Measurements from ENCODE around the gene REXO4.
"Not testable (repeated sequence)": the region's sequence is repeated elsewhere in the genome, so short reads cannot be mapped to it uniquely, and the experiment has no call there.

Gene REXO4

DNA sequence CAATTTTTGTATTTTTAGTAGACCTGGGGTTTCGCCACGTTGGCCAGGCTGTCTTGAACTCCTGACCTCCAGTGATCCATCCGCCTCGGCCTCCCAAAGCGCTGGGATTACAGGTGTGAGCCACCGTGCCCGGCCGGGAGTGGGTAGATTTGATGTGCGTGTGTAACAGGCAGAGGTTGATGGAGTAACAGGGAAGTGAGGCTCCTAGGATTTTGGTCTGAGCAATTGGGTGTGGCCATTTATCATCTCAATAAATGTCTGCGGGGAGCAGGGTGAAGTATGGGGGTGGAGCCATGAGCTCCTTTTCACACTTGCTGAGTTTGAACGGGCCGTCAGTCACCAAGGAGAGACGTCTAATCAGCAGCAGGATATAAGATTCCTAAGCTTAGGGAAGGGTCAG lies 1.2 kb upstream of the REXO4 start:
- DNase-seq, result no peak

DNA sequence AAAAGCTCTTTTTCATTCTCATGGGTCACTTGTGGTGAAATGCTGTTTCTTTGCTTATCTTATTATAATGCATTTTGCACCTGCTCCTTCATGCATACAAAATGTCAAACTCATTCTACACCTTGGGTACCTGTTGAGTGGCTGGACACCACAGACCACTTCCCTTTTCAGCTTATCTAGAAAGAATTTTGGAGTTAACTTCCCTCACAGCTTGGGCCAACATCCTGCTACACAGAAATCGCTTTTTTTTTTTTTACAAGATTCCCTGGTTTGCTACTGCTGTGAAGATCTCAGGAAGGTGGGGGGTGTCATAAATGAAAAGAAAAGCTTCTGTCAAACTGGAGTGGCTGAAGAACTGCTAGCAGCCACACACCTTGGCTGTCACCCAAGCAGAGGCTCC lies 2.6 kb downstream of the REXO4 start:
- DNase-seq, result no peak

DNA sequence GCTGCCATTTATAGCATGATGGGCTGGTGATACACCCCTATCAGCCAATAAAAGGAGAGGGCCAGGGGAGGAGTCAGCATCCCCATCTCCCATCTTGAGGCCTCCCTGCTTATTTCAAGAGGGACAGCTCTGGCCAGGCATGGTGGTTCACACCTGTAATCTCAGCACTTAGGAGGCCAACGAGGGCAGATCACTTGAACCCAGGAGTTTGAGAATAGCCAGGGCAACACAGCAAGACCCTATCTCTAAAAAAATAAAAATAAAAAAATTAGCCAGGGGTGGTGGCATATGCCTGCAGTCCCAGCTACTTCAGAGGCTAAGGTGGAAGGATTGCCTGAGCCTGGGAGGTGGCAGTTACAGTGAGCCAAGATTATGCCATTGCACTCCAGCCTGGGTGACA lies 9.8 kb downstream of the REXO4 start:
- no peak for DNase-seq

DNA sequence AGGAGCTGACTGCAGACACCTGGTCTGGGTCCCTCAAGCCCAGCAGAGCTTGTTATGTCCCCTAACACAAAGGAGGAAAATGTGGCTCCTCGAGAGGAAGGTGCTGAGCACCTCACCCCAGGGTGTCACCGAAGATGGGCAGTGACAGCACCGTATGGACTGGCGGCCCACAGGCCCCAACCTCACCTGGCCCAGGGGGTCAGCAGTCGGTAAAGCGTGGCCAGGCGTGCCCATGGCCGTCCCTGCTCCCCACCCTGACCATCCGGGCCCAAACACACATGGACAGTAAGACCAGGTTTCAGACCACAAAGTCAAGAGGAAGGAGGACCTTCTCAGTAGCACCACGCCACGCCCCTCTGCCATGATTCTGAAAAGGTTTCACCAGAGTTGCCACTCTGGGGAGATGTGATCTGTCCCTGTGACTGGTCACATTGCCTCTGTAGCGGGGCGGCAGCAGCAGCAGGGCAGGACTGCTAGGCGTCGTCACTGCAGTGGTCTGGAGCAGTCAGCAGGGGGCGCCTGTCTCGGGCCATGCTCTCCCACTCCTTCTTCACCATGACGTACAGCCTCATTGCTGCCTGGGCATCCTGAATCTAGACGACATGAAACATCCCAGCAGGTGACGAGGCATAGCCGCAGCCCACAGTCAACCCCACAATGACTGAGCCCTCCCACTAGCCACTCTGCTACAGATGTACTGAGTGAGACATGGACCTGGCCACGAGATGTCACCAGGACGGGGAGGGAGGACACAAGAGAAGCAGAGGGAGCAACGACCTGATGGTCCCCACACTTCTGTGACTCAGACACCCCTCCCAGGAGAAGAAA lies 11.1 kb downstream of the REXO4 start:
- DNase-seq, result peak; percentile 60

DNA sequence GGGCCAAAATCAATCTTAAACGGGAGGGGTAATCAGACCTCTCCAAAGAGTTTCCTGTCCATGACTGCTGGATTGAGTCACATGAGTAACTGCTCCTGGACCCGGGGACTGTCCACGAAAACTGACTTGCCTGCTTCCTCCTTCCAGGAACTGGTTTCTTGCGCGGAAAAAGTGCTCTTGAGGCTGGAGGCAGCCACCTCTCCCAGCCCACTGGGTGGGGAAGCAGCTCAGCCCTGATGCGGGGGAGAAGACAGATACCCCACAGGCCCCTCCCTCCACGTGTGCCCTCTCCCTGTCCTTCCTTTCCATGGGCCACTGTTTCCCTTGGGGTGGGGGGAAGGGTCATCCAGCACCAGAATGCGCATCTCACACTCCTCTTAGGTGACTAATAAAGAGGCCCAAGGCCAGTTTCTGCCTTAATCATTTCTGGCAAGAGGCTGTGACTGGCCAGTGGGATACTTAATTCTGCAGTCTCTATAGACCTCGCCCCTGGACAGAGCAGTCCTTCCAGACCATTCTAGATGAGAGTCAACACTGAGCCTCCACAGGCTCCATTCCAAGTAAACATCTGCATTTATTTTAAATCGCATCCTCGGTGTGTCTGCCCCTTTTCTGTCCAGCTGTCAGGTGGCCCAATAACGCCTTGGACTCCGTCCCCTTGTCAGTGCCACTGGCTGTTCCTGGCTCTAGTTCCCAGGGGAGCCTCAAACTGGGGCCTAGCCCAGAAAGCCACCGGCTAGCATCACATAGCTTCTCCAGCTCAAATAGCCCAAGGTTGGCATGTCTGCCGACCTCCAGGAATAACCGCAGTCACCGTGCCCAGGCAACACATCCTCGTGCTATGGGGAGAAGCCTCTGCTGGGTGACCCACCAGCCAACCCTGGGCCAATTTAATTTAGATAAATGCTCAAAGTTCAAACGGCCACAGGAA lies 12.0 kb downstream of the REXO4 start:
- DNase-seq, result peak; percentile 1

DNA sequence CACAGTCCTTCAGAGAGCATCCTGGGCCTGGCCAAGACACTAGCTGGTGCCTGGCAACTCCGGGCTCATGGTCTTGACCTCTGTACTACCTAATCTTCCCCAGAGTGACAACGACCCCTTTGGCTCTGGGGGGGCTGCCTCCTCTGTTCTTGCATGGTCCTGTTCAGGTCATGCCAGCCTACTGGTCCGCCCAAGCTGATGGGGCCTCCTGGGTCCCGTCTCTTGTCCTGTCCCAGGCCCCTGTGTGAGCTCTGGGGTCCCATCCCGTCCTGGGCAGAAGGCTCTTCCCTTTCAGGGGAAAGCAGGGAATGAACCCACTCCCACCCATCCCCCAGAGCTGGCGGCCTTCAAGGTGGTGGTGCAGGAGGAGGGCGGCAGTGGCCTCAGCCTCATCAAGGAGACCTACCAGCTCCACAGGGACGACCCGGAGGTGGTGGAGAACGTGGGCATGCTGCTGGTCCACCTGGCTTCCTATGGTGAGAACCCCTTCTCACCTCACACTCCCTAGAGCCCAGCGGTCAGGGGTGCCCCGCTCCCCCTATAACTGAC lies 13.3 kb downstream of the REXO4 start:
- DNase-seq, result no peak

DNA sequence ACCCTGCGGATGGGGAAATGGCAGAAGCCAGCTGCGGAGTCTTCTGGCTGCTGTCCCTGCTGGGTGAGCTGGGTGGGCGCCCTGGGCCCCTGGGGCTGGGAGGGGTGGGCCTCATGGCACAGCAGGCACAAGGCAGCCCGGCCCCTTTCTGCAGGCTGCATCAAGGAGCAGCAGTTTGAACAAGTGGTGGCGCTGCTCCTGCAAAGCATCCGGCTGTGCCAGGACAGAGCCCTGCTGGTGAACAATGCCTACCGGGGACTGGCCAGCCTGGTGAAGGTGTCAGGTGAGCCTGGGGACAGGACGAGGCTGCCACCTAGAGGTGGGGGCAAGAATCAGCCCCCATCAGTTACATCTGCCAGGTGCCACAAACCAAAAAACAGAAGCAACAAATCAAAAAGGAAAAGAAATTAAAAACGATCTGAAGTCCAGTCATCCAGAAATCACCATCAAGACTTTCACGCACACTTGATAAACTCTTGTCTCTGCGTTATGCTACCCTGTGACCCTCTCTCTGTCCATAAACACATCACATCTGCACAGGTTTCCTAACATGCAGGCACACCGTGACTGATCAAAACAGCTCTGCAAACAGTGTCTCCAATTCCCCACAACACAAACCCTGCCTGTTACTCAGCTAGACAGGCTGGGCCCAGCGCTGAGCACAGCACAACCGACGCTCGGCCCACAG lies 13.9 kb downstream of the REXO4 start:
- DNase-seq, result no peak

DNA sequence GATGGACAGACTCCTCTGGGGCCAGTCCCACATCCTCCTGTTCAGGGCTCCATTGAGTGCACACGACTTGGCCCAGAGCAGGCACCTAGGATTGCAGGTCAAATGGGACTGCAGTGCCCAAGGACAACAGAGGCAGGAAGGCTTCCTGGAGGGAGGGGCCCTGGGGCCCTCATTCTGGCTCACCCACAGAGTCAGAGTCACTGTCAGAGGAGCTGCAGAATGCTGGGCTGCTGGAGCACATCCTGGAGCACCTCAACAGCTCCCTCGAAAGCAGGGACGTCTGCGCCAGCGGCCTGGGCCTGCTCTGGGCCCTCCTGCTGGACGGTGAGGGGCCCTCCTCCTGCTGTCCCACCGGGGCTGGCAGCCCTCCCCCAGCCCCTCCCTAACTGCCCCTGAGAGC lies 15.1 kb downstream of the REXO4 start:
- DNase-seq, result no peak

DNA sequence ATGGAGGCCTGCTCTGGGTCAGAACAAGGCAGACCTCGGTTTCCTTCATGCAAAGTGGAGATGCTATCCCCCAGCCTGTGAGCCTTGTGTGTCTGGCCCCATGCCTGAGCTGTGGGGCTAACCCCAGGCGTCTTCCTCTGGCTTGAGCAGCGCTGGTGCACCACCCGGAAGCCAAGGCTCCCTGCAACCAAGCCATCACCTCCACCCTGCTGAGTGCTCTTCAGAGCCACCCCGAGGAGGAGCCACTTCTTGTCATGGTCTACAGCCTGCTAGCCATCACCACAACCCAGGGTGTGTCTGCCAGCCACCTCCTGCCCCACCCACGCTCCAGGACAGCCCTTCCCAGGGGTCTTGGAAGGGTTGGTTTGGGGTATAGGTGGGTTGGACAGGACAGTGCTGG lies 16.2 kb downstream of the REXO4 start:
- no peak for DNase-seq

DNA sequence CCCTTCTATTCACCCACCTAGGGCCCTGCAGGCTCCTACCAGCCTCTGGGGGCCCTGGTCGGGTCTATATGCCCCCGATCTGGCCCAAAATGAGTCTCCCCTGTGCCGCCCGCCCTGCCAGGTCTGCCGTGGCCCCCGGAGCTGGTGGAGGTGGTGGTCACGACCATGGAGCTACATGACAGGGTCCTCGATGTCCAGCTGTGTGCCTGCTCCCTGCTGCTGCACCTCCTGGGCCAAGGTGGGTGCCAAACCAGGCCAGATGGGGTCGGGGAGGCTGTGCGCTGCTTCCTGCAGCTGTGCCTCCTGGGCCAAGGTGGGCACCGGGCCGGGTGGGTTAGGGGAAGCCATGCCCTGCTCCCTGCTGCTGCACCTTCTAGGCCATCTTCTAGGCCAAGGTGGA lies 17.5 kb downstream of the REXO4 start:
- no peak for DNase-seq

DNA sequence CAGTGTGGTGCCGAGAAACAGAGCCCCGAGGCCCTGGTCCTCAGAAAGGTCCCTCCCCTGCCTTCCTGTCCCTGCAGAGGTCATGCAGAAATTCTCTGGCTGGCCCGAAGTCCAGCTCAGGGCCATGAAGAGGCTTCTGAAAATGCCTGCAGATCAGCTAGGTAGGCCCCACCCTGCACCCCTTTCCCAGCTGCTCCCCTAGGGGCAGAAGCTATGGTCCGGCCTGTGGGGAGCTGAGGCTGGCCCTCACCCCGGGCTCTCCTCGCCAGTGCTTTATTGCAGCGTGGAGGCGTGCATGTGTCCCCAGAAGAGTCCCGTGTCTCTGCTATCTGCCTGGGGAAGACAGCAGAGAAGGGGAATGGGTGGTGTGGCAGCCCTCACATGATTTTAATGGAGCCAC lies 19.9 kb downstream of the REXO4 start:
- DNase-seq, result no peak

DNA sequence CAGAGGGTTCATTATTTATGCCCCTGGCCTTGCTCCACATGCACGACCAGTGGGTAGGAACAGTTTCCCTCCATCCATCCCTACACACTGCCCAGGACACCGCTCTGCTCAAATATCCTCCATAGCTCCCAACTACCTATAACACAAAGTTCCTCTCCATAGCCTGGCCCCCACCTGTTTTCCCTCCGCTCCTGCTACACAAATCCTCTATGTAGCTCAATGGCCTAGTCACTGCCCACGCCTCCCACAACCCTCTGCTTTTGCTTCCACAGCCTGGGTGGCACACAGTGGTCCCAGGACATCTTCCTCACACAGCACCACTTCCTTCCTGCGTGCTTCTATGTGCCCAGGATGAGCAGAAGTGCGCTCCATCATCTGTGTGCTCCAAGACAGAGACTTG lies 20.4 kb downstream of the REXO4 start:
- no peak for DNase-seq

DNA sequence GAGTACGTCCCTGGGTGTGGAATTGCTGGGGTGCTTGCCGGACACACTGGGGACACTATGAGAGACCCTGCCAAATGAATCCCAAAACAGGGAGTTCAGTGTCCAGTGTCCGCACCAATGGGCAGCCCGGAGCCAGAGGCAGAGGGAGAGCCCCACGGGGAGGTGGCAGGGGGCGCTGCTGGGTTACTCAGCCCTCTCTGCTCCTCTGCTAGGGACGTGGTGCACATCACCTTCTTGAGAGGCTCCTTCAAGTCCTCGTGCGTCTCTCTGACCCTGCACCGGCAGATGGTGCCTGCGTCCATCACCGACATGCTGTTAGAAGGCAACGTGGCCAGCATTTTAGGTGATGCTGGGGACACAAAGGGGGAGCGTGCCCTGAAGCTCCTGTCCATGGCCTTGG lies 20.9 kb downstream of the REXO4 start:
- peak; percentile 6 for DNase-seq

DNA sequence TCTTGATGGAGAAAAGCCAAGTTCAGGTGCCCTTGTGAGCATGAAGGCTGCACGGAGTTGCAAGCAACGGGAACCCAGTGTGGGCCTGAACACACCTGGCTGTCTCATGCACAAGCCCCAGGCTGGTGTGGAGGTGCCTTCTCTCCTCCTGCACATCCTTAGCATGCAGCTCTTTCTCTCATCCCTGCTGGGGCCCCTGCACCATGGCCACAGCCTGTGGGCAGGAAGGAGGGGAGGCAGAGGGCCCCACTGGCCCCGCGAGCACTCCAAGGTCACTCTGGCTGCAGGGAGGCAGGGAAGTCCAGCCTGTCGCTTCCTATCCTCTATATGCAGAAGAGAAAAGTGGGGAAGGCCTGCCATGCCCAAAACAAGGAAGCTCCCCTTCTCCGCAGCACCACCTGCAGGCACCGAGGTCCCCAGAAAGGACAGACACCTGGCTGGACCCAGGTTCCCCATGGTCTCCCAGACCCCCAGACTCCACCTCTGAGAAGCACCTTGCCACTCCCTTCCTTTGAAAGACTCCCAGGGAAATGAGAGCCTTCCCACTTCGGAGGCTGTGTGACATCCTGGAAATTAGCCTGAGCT lies 23.0 kb downstream of the REXO4 start:
- no peak for DNase-seq

DNA sequence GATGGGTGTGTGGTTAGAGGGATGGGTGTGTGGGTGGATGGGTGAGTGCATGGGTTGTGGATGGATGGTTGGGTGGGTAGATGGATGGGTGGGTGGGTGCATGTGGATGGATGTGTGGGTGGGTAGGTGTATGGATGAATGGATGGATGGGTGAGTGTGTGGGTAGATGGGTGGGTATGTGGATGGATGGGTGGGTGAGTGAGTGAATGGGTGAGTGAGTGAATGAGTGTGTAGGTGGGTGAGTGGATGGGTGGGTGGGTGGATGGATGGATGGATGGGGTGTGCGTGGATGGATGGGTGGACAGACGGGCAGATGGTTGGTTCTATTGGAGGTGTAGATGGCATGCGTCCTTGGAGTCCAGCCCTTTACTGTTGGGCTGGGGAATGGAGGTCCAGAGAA lies 24.4 kb downstream of the REXO4 start:
- DNase-seq, result no peak

DNA sequence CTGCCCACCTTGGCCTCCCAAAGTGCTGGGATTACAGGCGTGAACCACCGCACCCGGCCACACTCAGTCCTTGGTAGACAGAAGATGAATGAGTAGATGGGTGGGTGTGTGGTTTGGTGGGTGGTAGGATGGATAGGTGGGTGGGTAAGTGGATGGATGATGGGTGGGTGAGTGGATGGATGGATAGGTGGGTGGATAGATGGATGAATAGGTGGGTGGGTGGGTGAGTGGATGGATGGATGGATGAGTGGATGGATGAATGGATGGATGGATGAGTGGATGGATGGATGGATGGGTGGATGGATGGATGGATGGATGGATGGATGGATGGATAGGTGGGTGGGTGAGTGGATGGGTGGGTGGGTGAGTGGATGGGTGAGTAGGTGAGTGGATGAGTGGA lies 25.5 kb downstream of the REXO4 start:
- DNase-seq, result not testable (repeated sequence)

DNA sequence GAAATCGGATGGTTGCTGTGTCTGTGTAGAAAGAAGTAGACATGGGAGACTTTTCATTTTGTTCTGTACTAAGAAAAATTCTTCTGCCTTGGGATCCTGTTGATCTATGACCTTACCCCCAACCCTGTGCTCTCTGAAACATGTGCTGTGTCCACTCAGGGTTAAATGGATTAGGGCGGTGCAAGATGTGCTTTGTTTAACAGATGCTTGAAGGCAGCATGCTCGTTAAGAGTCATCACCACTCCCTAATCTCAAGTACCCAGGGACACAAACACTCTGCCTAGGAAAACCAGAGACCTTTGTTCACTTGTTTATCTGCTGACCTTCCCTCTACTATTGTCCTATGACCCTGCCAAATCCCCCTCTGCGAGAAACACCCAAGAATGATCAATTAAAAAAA lies 26.4 kb downstream of the REXO4 start:
- not testable (repeated sequence) for DNase-seq

DNA sequence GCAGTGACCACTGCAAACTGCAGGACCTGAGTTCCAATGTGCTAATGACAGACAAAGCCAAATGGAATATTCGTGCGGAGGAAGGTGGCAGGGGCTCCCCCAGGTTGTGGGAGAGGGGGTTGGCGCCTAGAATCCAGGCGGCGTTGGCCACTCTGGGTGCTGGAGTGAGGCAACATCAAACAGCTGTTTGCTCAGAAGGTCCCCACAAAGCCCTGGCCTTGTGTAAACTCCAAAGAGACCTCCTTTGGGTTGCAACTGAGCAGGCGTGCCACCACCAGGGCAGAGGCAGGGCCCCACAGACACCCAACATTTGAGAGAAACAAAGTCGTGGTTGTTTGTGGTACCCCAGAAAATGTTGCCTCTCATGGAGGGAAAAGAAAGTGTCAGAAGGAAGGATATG lies 27.1 kb downstream of the REXO4 start:
- DNase-seq, result no peak

DNA sequence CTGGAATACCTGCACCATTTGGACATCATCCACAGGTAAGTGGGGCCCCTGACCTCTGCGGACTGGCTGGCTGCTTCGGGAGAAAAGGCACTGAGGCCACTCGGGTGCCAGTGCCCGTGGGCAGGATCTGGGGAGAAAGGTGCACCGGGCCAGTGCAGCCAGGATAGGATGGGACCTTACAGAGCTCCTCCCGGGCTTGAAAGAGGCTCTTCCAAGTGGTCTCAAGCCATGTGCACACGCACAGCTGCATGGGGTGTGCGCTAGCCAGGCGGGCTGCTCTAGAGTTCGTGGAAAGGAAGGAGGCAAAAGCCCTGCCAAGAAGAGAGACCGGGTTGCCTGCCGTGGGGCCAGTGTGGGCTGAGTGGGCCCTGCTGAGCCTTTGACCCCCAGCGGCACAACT lies 28.2 kb downstream of the REXO4 start:
- no peak for DNase-seq

DNA sequence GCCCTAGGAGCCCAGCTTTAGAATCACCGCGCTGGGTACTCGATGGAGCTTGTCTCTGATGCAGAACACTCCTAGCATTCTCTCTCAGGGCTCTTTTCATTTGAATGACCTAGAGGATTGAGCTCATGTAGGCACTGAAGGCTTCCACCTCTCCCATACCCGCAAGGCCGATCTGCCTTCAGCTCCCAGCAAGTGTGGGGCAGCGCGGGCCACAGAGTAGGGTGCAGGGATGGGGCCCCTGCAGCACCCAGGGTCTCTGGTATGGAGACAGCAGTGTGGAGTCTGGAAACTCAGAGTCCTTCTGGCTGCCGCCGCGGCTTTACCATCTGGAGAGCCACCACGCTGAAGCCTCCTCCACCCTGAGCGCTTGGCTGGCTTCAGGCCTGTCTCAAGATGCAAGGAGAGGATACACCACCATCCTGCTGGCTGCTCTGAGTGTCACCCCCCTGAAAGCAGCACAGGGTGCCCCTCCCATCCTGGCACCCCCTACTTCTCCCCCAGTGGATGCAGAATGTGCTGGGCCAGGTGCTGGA lies 28.7 kb downstream of the REXO4 start:
- DNase-seq, result no peak

DNA sequence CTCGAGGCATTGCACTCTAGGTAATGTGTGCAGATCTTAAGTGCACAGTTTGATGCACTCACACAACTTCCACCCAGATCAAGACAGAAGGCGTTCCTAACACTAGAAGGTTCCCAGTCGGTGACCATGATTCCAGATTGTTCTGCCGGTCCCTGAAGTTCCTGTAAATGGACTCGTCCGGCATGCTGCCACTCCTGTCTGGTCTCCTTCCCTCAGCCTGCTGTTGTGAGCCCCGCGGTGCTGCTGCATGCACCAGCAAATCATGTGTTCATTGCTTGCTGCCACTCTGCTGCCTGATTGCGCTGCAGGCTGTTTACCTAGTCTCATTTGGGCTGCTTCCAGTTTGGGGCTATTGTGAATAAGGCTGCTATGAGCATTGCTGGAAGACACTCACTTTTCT lies 30.1 kb downstream of the REXO4 start:
- no peak for DNase-seq

DNA sequence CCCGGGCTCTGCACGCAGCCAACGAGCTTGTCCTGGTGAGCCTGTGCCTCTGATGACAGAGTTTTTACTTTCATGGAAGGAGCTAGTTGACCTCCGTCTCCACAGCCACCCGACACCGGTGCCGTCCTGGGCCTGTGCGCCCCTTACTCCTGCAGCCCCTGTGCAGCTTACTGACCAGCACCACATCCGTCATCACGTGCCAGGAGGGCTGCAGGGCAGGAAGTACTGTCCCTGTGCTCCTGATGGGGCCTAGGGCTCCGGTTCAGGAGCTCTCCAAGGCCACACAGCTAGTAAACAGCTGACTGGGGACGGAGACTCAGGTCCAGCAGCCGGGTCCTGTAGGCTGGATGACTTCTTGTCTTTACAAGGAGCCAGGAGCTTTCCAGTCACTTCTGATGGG lies 31.5 kb downstream of the REXO4 start:
- no peak for DNase-seq

DNA sequence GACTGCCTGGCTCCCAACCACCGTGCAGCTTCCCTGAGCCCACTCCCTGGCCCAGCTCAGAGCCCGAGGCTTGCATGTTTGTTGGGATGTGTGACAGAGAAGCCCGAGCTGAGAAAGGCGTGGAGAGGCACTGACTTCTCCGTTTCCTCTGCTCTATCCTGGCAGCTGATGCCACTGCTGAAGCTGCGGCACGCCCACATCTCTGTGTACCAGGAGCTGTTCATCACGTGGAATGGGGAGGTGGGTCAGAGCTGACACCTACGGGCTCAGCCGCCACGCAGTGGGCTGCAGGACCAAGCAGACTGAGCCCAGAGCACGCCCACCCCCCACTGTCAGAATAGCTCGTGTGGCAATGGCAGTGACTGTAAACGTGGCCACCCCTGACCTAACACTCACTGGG lies 32.4 kb downstream of the REXO4 start:
- no peak for DNase-seq

Measured in HCEC 1CT (cell line).